ENCODE results near the gene PIH1D2. TPM values are rescaled to one million over a fixed set of nuclear protein-coding genes. Genes with fewer than 3 reads are reported as not detected.

PIH1D2 gene
- total and polyA plus RNA-seq, 9 of the 15 experiments (the other 6 are each of a cell fraction or from before 2014, with no cell fraction given) = 1.5 to 5.4 (median 3.0) TPM

DNA sequence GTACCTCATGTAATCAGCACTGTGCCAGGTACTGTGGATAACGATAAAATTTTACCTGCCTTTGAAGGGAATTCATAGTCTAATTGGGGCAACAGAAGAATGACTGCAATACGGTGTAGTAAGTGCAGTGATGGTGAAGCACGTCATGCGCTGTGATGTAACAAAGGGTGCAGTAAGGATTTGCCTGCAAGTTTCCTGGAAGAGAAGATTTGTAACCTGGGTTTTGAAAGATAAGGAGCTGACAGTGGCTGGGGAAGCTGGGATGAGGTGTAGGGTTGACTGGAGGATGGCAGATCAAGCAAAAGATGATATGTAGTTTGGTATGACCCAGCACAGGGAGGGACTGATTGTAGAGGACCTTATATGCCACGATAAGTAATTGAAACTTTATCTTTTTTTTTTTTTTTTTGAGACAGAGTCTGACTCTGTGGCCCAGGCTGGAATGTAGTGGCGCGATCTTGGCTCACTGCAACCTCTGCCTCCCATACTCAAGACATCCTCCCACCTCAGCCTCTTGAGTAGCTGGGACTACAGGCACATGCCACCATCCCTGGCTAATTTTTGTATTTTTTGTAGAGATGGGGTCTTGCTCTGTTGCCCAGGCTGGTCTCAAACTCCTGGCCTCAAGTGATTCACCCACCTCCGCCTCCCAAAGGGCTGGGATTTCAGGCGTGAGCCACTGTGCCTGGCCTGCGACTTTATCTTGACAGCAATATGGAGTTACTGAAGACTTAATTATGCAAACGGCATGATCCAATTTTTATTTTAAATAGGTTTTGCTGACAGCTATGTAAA is 24.1 kb upstream of the PIH1D2 start (continued):
- TF ChIP-seq TCF3 (CRISPR knock-in tag; IDR thresholded peaks at IDR 0.05) (peak; percentile 61), GTF2E2 (tag; IDR thresholded peaks at IDR 0.05) (no peak), TEAD4 (IDR thresholded peaks at IDR 0.05; ENCODE audit: low read length) (0 out of 2 replicates have a peak, but pooled peaks have one; percentile 34), TEAD4 (CRISPR knock-in tag; IDR thresholded peaks at IDR 0.05; ENCODE audit: borderline replicate concordance) (no peak), PKNOX1 (IDR thresholded peaks at IDR 0.05) (peak; percentile 84), CBFA2T3 (IDR thresholded peaks at IDR 0.05) (peak; percentile 83), MTA2 (IDR thresholded peaks at IDR 0.05; ENCODE audit: low read depth) (peak; percentile 59; the same call in 1 of the 2 replicates), MEIS2 (IDR thresholded peaks at IDR 0.05; ENCODE audit: partially characterized antibody) (peak; percentile 91), ATF1 (CRISPR knock-in tag; IDR thresholded peaks at IDR 0.05) (0 out of 2 replicates have a peak, but pooled peaks have one; percentile 23), ATF1 (tag; IDR thresholded peaks at IDR 0.05) (peak; percentile 93), MTA3 (IDR thresholded peaks at IDR 0.05; ENCODE audit: borderline replicate concordance) (peak; percentile 91), ATF7 (IDR thresholded peaks at IDR 0.05) (peak; percentile 93), TRIM24 (IDR thresholded peaks at IDR 0.05) (peak in 1 of 2 experiments; percentile 54; a peak in 1 of 4 replicates), SMARCE1 (IDR thresholded peaks at IDR 0.05) (peak; percentile 57; the same call in 1 of the 2 replicates), NRF1 (conservative IDR thresholded peaks at IDR 0.05 in 1 of 2, IDR thresholded peaks at IDR 0.05 in 1 of 2) (peak; percentile 64 to 70), TAL1 (IDR thresholded peaks at IDR 0.05) (peak; percentile 67), ZNF24 (IDR thresholded peaks at IDR 0.05) (0 out of 2 replicates have a peak, but pooled peaks have one; percentile 34), JUND (IDR thresholded peaks at IDR 0.05; ENCODE audit: borderline replicate concordance, low read depth, low read length) (peak; percentile 77), JUND (tag; IDR thresholded peaks at IDR 0.05; ENCODE audit: borderline replicate concordance, low read depth, low read length) (peak; percentile 61; the same call in 1 of the 3 replicates)
- TF ChIP-seq, protein P1, sequence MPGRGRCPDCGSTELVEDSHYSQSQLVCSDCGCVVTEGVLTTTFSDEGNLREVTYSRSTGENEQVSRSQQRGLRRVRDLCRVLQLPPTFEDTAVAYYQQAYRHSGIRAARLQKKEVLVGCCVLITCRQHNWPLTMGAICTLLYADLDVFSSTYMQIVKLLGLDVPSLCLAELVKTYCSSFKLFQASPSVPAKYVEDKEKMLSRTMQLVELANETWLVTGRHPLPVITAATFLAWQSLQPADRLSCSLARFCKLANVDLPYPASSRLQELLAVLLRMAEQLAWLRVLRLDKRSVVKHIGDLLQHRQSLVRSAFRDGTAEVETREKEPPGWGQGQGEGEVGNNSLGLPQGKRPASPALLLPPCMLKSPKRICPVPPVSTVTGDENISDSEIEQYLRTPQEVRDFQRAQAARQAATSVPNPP (IDR thresholded peaks at IDR 0.05; ENCODE audit: borderline replicate concordance, insufficient read depth, insufficient read length) = no peak
- TF ChIP-seq, protein P2, sequence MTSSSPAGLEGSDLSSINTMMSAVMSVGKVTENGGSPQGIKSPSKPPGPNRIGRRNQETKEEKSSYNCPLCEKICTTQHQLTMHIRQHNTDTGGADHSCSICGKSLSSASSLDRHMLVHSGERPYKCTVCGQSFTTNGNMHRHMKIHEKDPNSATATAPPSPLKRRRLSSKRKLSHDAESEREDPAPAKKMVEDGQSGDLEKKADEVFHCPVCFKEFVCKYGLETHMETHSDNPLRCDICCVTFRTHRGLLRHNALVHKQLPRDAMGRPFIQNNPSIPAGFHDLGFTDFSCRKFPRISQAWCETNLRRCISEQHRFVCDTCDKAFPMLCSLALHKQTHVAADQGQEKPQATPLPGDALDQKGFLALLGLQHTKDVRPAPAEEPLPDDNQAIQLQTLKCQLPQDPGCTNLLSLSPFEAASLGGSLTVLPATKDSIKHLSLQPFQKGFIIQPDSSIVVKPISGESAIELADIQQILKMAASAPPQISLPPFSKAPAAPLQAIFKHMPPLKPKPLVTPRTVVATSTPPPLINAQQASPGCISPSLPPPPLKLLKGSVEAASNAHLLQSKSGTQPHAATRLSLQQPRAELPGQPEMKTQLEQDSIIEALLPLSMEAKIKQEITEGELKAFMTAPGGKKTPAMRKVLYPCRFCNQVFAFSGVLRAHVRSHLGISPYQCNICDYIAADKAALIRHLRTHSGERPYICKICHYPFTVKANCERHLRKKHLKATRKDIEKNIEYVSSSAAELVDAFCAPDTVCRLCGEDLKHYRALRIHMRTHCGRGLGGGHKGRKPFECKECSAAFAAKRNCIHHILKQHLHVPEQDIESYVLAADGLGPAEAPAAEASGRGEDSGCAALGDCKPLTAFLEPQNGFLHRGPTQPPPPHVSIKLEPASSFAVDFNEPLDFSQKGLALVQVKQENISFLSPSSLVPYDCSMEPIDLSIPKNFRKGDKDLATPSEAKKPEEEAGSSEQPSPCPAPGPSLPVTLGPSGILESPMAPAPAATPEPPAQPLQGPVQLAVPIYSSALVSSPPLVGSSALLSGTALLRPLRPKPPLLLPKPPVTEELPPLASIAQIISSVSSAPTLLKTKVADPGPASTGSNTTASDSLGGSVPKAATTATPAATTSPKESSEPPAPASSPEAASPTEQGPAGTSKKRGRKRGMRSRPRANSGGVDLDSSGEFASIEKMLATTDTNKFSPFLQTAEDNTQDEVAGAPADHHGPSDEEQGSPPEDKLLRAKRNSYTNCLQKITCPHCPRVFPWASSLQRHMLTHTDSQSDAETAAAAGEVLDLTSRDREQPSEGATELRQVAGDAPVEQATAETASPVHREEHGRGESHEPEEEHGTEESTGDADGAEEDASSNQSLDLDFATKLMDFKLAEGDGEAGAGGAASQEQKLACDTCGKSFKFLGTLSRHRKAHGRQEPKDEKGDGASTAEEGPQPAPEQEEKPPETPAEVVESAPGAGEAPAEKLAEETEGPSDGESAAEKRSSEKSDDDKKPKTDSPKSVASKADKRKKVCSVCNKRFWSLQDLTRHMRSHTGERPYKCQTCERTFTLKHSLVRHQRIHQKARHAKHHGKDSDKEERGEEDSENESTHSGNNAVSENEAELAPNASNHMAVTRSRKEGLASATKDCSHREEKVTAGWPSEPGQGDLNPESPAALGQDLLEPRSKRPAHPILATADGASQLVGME (CRISPR knock-in tag; IDR thresholded peaks at IDR 0.05) = no peak
